ENCODE data around the gene TRH.
A peak's percentile ranks its signal among the peaks of the same experiment; 100 is the strongest.

Gene TRH

GRCh38 chr3:129933471-129933870, 41.0 kb upstream of the TRH start:
- Histone ChIP-seq H3K9ac (ENCODE audit: low read length) (no peak overlapping the region), H4K20me1 (ENCODE audit: insufficient read depth, low read length) (no peaks in the 10 kb centered on the region), H2AFZ (ENCODE audit: low read length) (no peak overlapping the region), H3K4me2 (ENCODE audit: low read length) (no peak overlapping the region), H3K27me3 (ENCODE audit: insufficient read depth, low read length) (no peaks in the 10 kb centered on the region; the same call in 1 of the 2 replicates), H3K9me3 (ENCODE audit: low read length) (peaks cover 12% of the 10 kb centered on the region), H3K9me2 (ENCODE audit: low read depth, low read length) (no peaks in the 10 kb centered on the region), H3K36me3 (ENCODE audit: insufficient read depth, low read length) (no peaks in the 10 kb centered on the region; the same call in 1 of the 2 replicates), H3F3A (ENCODE audit: insufficient read depth, low read length) (no peaks in the 10 kb centered on the region), H3K79me2 (ENCODE audit: insufficient read depth, low read length) (no peaks in the 10 kb centered on the region), H3K4me1 (ENCODE audit: insufficient read depth, low read length, severe bottlenecking) (peaks cover 11% of the 10 kb centered on the region), H3K4me3 (ENCODE audit: low read depth, low read length, poor library complexity, severe bottlenecking) (no peak overlapping the region), H3K27ac (ENCODE audit: low read depth, low read length, poor library complexity, severe bottlenecking) (no peak overlapping the region)
- TF ChIP-seq EZH2 (IDR thresholded peaks at IDR 0.05; ENCODE audit: borderline replicate concordance, low read length) = no peak

- no peaks in the 10 kb centered on the region for H3K79me2 ChIP-seq (ENCODE audit: insufficient read depth, low read length)
- peak overlapping the region; percentile 52 for H3K4me2 ChIP-seq (ENCODE audit: low read length)
- H3F3A ChIP-seq (ENCODE audit: insufficient read depth, low read length) = no peaks in the 10 kb centered on the region
- no peaks in the 10 kb centered on the region for H4K20me1 ChIP-seq (ENCODE audit: insufficient read depth, low read length)
- TF ChIP-seq CTCF (IDR thresholded peaks at IDR 0.05; ENCODE audit: low read length) (peak; percentile 99), EZH2 (IDR thresholded peaks at IDR 0.05; ENCODE audit: borderline replicate concordance, low read length) (no peak)
- no peak overlapping the region for H3K27ac ChIP-seq (ENCODE audit: low read depth, low read length, poor library complexity, severe bottlenecking)
- peaks cover 12% of the 10 kb centered on the region for H3K9me3 ChIP-seq (ENCODE audit: low read length)
- peaks cover 11% of the 10 kb centered on the region for H3K4me1 ChIP-seq (ENCODE audit: insufficient read depth, low read length, severe bottlenecking)
- H3K27me3 ChIP-seq (ENCODE audit: insufficient read depth, low read length) = no peaks in the 10 kb centered on the region; the same call in 1 of the 2 replicates
- H3K9me2 ChIP-seq (ENCODE audit: low read depth, low read length) = no peaks in the 10 kb centered on the region
- H3K36me3 ChIP-seq (ENCODE audit: insufficient read depth, low read length) = no peaks in the 10 kb centered on the region; the same call in 1 of the 2 replicates
- H3K9ac ChIP-seq (ENCODE audit: low read length) = no peak overlapping the region; the same call in 1 of the 2 replicates
- peak overlapping the region; percentile 27 for H3K4me3 ChIP-seq (ENCODE audit: low read depth, low read length, poor library complexity, severe bottlenecking)
- H2AFZ ChIP-seq (ENCODE audit: low read length) = no peak overlapping the region
Measured at GRCh38 chr3:129934234-129935123, 40.0 kb upstream of the TRH start.

- H3K36me3 ChIP-seq (ENCODE audit: insufficient read depth, low read length) = no peaks in the 10 kb centered on the region
- H3F3A ChIP-seq (ENCODE audit: insufficient read depth, low read length) = no peaks in the 10 kb centered on the region
- H2AFZ ChIP-seq (ENCODE audit: low read length) = peak overlapping the region; percentile 25; the same call in 1 of the 2 replicates
- H3K4me1 ChIP-seq (ENCODE audit: insufficient read depth, low read length, severe bottlenecking) = peaks cover 11% of the 10 kb centered on the region
- H3K4me2 ChIP-seq (ENCODE audit: low read length) = peak overlapping the region; percentile 16; the same call in 1 of the 2 replicates
- no peak overlapping the region for H3K27ac ChIP-seq (ENCODE audit: low read depth, low read length, poor library complexity, severe bottlenecking)
- H3K9ac ChIP-seq (ENCODE audit: low read length) = no peak overlapping the region
- H4K20me1 ChIP-seq (ENCODE audit: insufficient read depth, low read length) = no peaks in the 10 kb centered on the region
- H3K9me3 ChIP-seq (ENCODE audit: low read length) = no peaks in the 10 kb centered on the region
- H3K79me2 ChIP-seq (ENCODE audit: insufficient read depth, low read length) = no peaks in the 10 kb centered on the region
- no peaks in the 10 kb centered on the region for H3K27me3 ChIP-seq (ENCODE audit: insufficient read depth, low read length)
- TF ChIP-seq EZH2 (IDR thresholded peaks at IDR 0.05; ENCODE audit: borderline replicate concordance, low read length) = no peak
- no peak for TF ChIP-seq CTCF (IDR thresholded peaks at IDR 0.05; ENCODE audit: low read length)
- no peaks in the 10 kb centered on the region for H3K9me2 ChIP-seq (ENCODE audit: low read depth, low read length)
- H3K4me3 ChIP-seq (ENCODE audit: low read depth, low read length, poor library complexity, severe bottlenecking) = peak overlapping the region; percentile 21
Measured at GRCh38 chr3:129936757-129937156, 37.8 kb upstream of the TRH start.
